H9 (cell line): Measurements from ENCODE around the gene ELFN2. TPM values are rescaled to one million over a fixed set of nuclear protein-coding genes. Genes with fewer than 3 reads are reported as not detected.

Source experiments
- DNase-seq: peaks from one replicate; pipeline ENCODE4 v3.0.0-alpha.2; 2017
- H2AFZ ChIP-seq: one replicate; pipeline ENCODE4 v1.6.1; 2013; ENCODE audit warnings: mild to moderate bottlenecking, low read length, control low read depth, moderate library complexity
- H2AK5ac ChIP-seq: 2 replicates; pipeline ENCODE4 v1.6.1; 2013; ENCODE audit warnings: low read length, control low read depth, mixed read lengths; ENCODE audit not compliant: insufficient read length
- H2BK120ac ChIP-seq: one replicate; pipeline ENCODE4 v1.6.1; 2013; ENCODE audit warnings: low read depth, mild to moderate bottlenecking, low read length, control low read depth, inconsistent platforms; ENCODE audit not compliant: poor library complexity, severe bottlenecking
- H2BK12ac ChIP-seq: 2 replicates; pipeline ENCODE4 v1.6.1; 2013; ENCODE audit warnings: low read length, control low read depth, mixed read lengths, low read depth; ENCODE audit not compliant: insufficient read length
- H2BK15ac ChIP-seq: 2 replicates; pipeline ENCODE4 v1.6.1; 2013; ENCODE audit warnings: low read depth, low read length, control low read depth
- H2BK20ac ChIP-seq: one replicate; pipeline ENCODE4 v1.6.1; 2013; ENCODE audit warnings: low read depth, mild to moderate bottlenecking, low read length, control low read depth, inconsistent platforms; ENCODE audit not compliant: poor library complexity, severe bottlenecking
- H2BK5ac ChIP-seq: 2 replicates; pipeline ENCODE4 v1.6.1; 2013; ENCODE audit warnings: low read length, control low read depth, mixed read lengths; ENCODE audit not compliant: insufficient read length
- H3K14ac ChIP-seq: 2 replicates; pipeline ENCODE4 v1.6.1; 2013; ENCODE audit warnings: low read length, control low read depth; ENCODE audit not compliant: insufficient read depth
- H3K18ac ChIP-seq: 2 replicates; pipeline ENCODE4 v1.6.1; 2013; ENCODE audit warnings: low read depth, mild to moderate bottlenecking, mixed read lengths, low read length, control low read depth; ENCODE audit not compliant: insufficient read length
- H3K23ac ChIP-seq: 2 replicates; pipeline ENCODE4 v1.6.1; 2013; ENCODE audit warnings: low read length, control low read depth, mixed read lengths, low read depth; ENCODE audit not compliant: insufficient read length
- H3K23me2 ChIP-seq: 2 replicates; pipeline ENCODE4 v1.6.1; 2013; ENCODE audit warnings: low read depth, mild to moderate bottlenecking, mixed read lengths, low read length, control low read depth; ENCODE audit not compliant: insufficient read length, poor library complexity, severe bottlenecking
- H3K27ac ChIP-seq: 2 replicates; pipeline ENCODE4 v1.5.1; 2013; ENCODE audit warnings: low read length, control low read depth, mixed read lengths, low read depth; ENCODE audit not compliant: insufficient read length
- H3K27me3 ChIP-seq: 2 replicates; pipeline ENCODE4 v1.6.1; 2013; ENCODE audit warnings: low read length, control low read depth, inconsistent platforms; ENCODE audit not compliant: insufficient read depth
- H3K4ac ChIP-seq: 2 replicates; pipeline ENCODE4 v1.6.1; 2013; ENCODE audit warnings: low read depth, mild to moderate bottlenecking, control low read depth, inconsistent platforms, low read length, moderate library complexity
- H3K4me1 ChIP-seq: 2 replicates; pipeline ENCODE4 v1.6.1; 2013; ENCODE audit warnings: low read length, control low read depth, inconsistent platforms; ENCODE audit not compliant: insufficient read depth
- H3K4me2 ChIP-seq: 2 replicates; pipeline ENCODE4 v1.6.1; 2013; ENCODE audit warnings: low read length, control low read depth, mixed read lengths; ENCODE audit not compliant: insufficient read length, insufficient read depth
- H3K56ac ChIP-seq: 2 replicates; pipeline ENCODE4 v1.6.1; 2013; ENCODE audit warnings: low read depth, mild to moderate bottlenecking, mixed read lengths, low read length, control low read depth; ENCODE audit not compliant: insufficient read length
- H3K79me1 ChIP-seq: 2 replicates; pipeline ENCODE4 v1.6.1; 2013; ENCODE audit warnings: low read depth, mild to moderate bottlenecking, moderate library complexity, low read length, control low read depth, inconsistent platforms; ENCODE audit not compliant: insufficient read depth, poor library complexity, severe bottlenecking
- H3K79me2 ChIP-seq: 2 replicates; pipeline ENCODE4 v1.6.1; 2013; ENCODE audit warnings: low read length, control low read depth, inconsistent platforms; ENCODE audit not compliant: insufficient read depth
- H3K9ac ChIP-seq: 2 replicates; pipeline ENCODE4 v1.6.1; 2013; ENCODE audit warnings: low read length, control low read depth, mixed read lengths; ENCODE audit not compliant: insufficient read length; ENCODE audit errors: extremely low read depth
- H3K9me3 ChIP-seq: one replicate; pipeline ENCODE4 v1.6.1; 2013; ENCODE audit warnings: low read depth, low read length, inconsistent platforms; ENCODE audit not compliant: control insufficient read depth
- H3T11ph ChIP-seq: one replicate; pipeline ENCODE4 v1.6.1; 2013; ENCODE audit warnings: mild to moderate bottlenecking, low read length, control low read depth, inconsistent platforms
- H4K20me1 ChIP-seq: one replicate; pipeline ENCODE4 v1.6.1; 2013; ENCODE audit not compliant: control insufficient read depth, insufficient read length, insufficient read depth
- H4K5ac ChIP-seq: 2 replicates; pipeline ENCODE4 v1.6.1; 2013; ENCODE audit warnings: low read depth, mild to moderate bottlenecking, mixed read lengths, low read length, control low read depth; ENCODE audit not compliant: insufficient read length
- H4K8ac ChIP-seq: replicated peaks from 2 replicates; pipeline ENCODE4 v1.6.1; 2013; ENCODE audit warnings: low read length, control low read depth, mixed read lengths, low read depth; ENCODE audit not compliant: insufficient read length
- H4K91ac ChIP-seq: 2 replicates; pipeline ENCODE4 v1.6.1; 2013; ENCODE audit warnings: low read depth, mild to moderate bottlenecking, moderate library complexity, mixed read lengths, low read length, control low read depth; ENCODE audit not compliant: insufficient read length
- H3K27ac Mint-ChIP-seq, 3 experiments: 2 replicates in 2 of 3; 3 replicates in 1 of 3; pipeline ENCODE4 v1.8.0; 2020 to 2021; ENCODE audit warnings: mixed read lengths in 3 of 3, mild to moderate bottlenecking in 1 of 3, moderate library complexity in 1 of 3
- H3K27me3 Mint-ChIP-seq: 2 replicates; pipeline ENCODE4 v1.8.0; 2021; ENCODE audit warnings: low read depth, mild to moderate bottlenecking, moderate library complexity, mixed read lengths
- H3K36me3 Mint-ChIP-seq, 3 experiments: 2 replicates in 2 of 3; 3 replicates in 1 of 3; pipeline ENCODE4 v1.8.0; 2020 to 2021; ENCODE audit warnings: low read depth in 3 of 3, mixed read lengths in 3 of 3; ENCODE audit not compliant: insufficient read depth in 1 of 3
- H3K4me1 Mint-ChIP-seq, 2 experiments: 2 replicates each; pipeline ENCODE4 v1.8.0; 2020; ENCODE audit warnings: mixed read lengths in 2 of 2
- H3K4me3 Mint-ChIP-seq, 2 experiments: 2 replicates in 1 of 2; 3 replicates in 1 of 2; pipeline ENCODE4 v1.8.0; 2020 to 2021; ENCODE audit warnings: mild to moderate bottlenecking in 2 of 2, mixed read lengths in 2 of 2, moderate library complexity in 1 of 2
- H3K9me3 Mint-ChIP-seq, 2 experiments: 2 replicates in 1 of 2; 3 replicates in 1 of 2; pipeline ENCODE4 v1.8.0; 2020; ENCODE audit warnings: mild to moderate bottlenecking in 2 of 2, mixed read lengths in 2 of 2, moderate library complexity in 1 of 2
- WGBS: extraction: QIAGEN DNeasy Blood & Tissue Kit; methylation state at CpG from one replicate; pipeline ENCODE4 v1.1.7; 2013; ENCODE audit warnings: missing lambda C conversion rate, low lambda C conversion rate, mixed read lengths; ENCODE audit not compliant: insufficient read length; ENCODE audit errors: extremely low coverage; 5-methylcytosine and 5-hydroxymethylcytosine counted together
- long read RNA-seq: library from polyadenylated mRNA; unstranded; transcript quantifications from one replicate; pipeline ENCODE4 v2.0.0, GENCODE V29; 2020
- total RNA-seq: library from RNA; stranded (reverse); gene quantifications from 2 replicates; pipeline ENCODE4 v1.2.1, GENCODE V29; 2021
- TF ChIP-seq, protein P1 (sequence below): fragments of 200-600 bp; sonication (generic); conservative IDR thresholded peaks from 3 replicates; pipeline ENCODE4 v1.8.0; 2021; ENCODE audit warnings: antibody characterized with exemption, mild to moderate bottlenecking

Gene ELFN2, protein sequence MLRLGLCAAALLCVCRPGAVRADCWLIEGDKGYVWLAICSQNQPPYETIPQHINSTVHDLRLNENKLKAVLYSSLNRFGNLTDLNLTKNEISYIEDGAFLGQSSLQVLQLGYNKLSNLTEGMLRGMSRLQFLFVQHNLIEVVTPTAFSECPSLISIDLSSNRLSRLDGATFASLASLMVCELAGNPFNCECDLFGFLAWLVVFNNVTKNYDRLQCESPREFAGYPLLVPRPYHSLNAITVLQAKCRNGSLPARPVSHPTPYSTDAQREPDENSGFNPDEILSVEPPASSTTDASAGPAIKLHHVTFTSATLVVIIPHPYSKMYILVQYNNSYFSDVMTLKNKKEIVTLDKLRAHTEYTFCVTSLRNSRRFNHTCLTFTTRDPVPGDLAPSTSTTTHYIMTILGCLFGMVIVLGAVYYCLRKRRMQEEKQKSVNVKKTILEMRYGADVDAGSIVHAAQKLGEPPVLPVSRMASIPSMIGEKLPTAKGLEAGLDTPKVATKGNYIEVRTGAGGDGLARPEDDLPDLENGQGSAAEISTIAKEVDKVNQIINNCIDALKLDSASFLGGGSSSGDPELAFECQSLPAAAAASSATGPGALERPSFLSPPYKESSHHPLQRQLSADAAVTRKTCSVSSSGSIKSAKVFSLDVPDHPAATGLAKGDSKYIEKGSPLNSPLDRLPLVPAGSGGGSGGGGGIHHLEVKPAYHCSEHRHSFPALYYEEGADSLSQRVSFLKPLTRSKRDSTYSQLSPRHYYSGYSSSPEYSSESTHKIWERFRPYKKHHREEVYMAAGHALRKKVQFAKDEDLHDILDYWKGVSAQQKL
- 0.64 and 0.70 TPM in 2 replicates for total RNA-seq
- long read RNA-seq, partial matches to known transcripts: 0 of 1 reads
- long read RNA-seq, other reads (novel, unspliced or antisense): 1 of 1 reads

DNA sequence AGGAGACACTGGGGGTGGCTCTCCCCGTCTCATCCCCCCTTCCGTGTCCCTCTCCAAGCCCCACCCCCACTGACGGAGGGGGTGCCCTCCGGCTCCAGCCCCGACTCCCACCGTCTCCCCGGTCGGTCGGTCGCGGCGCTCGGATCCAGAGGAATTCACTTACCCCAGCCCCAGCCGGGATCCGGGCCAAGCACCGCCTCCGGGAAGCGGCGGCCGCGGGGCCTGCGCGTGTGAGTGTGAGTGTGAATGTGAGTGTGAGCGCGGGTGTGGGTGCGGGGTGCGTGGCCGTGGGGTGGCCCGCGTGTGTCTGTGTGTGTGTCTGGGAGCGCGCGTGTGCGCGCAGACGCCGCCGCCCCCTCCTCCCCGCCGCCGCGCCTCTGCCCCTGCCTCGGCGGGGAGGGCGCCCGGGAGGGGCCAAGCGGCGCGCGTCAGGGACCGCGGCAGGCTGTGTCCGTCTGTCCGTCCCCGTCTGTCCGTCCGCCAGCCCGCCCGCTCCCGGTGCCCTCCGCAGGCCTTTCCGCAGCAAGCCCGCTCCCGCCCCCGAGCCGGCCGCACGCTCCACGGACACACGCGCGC, at the start of gene ELFN2:
Gene ELFN2 (minus strand): TSS at position 345 of the 576 bp plus-strand sequence. CDS start 51,945 bp downstream, outside the sequence.
- no peak within 1 kb of the TSS for H3K9ac ChIP-seq
- no peak within 1 kb of the TSS for H2AFZ ChIP-seq
- H3K27me3 ChIP-seq: peaks cover 21% of the 10 kb centered on the region
- H3K27ac Mint-ChIP-seq: no peak within 1 kb of the TSS
- no peak within 1 kb of the TSS for H4K8ac ChIP-seq
- H2BK15ac ChIP-seq: no peak within 1 kb of the TSS
- H3K79me1 ChIP-seq: no peaks in the 10 kb centered on the region
- H3K23me2 ChIP-seq: peaks cover 6% of the 10 kb centered on the region
- H2BK5ac ChIP-seq: no peak within 1 kb of the TSS
- H3T11ph ChIP-seq: no peak within 1 kb of the TSS
- no peaks in the 10 kb centered on the region; a peak in 1 of 7 replicates for H3K36me3 Mint-ChIP-seq
- H3K14ac ChIP-seq: no peak within 1 kb of the TSS; the same call in 1 of the 2 replicates
- no peaks in the 10 kb centered on the region for H3K9me3 ChIP-seq
- no CpG with 5 or more reads among the region's 72 CpGs for WGBS
- H3K27ac ChIP-seq: no peak within 1 kb of the TSS
- peaks cover 0 to under 1% of the 10 kb centered on the region in 2 experiments; a peak in 2 of 5 replicates for H3K9me3 Mint-ChIP-seq
- DNase-seq: no peak
- H3K4me3 Mint-ChIP-seq: peak within 1 kb of the TSS; percentile 58 to 83
- H2AK5ac ChIP-seq: no peak within 1 kb of the TSS
- H3K4me1 ChIP-seq: no peaks in the 10 kb centered on the region
- H4K5ac ChIP-seq: no peak within 1 kb of the TSS
- H3K27me3 Mint-ChIP-seq: peaks cover 74% of the 10 kb centered on the region
- H2BK120ac ChIP-seq: no peak within 1 kb of the TSS
- H4K91ac ChIP-seq: no peak within 1 kb of the TSS
- H2BK12ac ChIP-seq: no peak within 1 kb of the TSS
- no peak within 1 kb of the TSS for H2BK20ac ChIP-seq
- H3K56ac ChIP-seq: no peak within 1 kb of the TSS
- H3K4ac ChIP-seq: no peak within 1 kb of the TSS
- peak within 1 kb of the TSS; percentile 56 for H3K4me2 ChIP-seq
- TF ChIP-seq, protein P1, sequence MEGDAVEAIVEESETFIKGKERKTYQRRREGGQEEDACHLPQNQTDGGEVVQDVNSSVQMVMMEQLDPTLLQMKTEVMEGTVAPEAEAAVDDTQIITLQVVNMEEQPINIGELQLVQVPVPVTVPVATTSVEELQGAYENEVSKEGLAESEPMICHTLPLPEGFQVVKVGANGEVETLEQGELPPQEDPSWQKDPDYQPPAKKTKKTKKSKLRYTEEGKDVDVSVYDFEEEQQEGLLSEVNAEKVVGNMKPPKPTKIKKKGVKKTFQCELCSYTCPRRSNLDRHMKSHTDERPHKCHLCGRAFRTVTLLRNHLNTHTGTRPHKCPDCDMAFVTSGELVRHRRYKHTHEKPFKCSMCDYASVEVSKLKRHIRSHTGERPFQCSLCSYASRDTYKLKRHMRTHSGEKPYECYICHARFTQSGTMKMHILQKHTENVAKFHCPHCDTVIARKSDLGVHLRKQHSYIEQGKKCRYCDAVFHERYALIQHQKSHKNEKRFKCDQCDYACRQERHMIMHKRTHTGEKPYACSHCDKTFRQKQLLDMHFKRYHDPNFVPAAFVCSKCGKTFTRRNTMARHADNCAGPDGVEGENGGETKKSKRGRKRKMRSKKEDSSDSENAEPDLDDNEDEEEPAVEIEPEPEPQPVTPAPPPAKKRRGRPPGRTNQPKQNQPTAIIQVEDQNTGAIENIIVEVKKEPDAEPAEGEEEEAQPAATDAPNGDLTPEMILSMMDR: no peak
- H3K79me2 ChIP-seq: no peaks in the 10 kb centered on the region
- no peak within 1 kb of the TSS for H3K18ac ChIP-seq
- no peak within 1 kb of the TSS for H3K23ac ChIP-seq
- H4K20me1 ChIP-seq: no peaks in the 10 kb centered on the region
- peaks cover 20 to 38% of the 10 kb centered on the region in 2 experiments for H3K4me1 Mint-ChIP-seq
